Measurements from ENCODE around the gene FAT4.

Gene FAT4

GRCh38 chr4:125313989-125314667 lies 627 bp upstream of the FAT4 start:
- peak; percentile 13 for DNase-seq (ENCODE audit: extremely low spot score)
- ChIA-PET POLR2A (no interaction called here), CTCF (interaction anchor here (0.6 to 1.6 kb wide), 5 partner anchors 28 to 437 kb away, joined by 3 to 5 read pairs (median 3); no protein-coding TSS in a partner anchor)
- no peak for TF ChIP-seq NFRKB (IDR thresholded peaks at IDR 0.05)
- TF ChIP-seq FOXA1 (IDR thresholded peaks at IDR 0.05), result no peak
- no peak for TF ChIP-seq L3MBTL2 (conservative IDR thresholded peaks at IDR 0.05)
- no peak for TF ChIP-seq SUZ12 (IDR thresholded peaks at IDR 0.05)
- TF ChIP-seq, protein P1, sequence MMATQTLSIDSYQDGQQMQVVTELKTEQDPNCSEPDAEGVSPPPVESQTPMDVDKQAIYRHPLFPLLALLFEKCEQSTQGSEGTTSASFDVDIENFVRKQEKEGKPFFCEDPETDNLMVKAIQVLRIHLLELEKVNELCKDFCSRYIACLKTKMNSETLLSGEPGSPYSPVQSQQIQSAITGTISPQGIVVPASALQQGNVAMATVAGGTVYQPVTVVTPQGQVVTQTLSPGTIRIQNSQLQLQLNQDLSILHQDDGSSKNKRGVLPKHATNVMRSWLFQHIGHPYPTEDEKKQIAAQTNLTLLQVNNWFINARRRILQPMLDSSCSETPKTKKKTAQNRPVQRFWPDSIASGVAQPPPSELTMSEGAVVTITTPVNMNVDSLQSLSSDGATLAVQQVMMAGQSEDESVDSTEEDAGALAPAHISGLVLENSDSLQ (IDR thresholded peaks at IDR 0.05), result no peak
- TF ChIP-seq FOXK2 (IDR thresholded peaks at IDR 0.05), result no peak
- no peak for TF ChIP-seq HDGF (IDR thresholded peaks at IDR 0.05; ENCODE audit: borderline replicate concordance)
- TF ChIP-seq SP1 (IDR thresholded peaks at IDR 0.05), result no peak
- no peak for TF ChIP-seq CTBP1 (IDR thresholded peaks at IDR 0.05; ENCODE audit: borderline replicate concordance)
- TF ChIP-seq FOXM1 (IDR thresholded peaks at IDR 0.05; ENCODE audit: borderline replicate concordance), result no peak
- no peak for TF ChIP-seq ZNF384 (IDR thresholded peaks at IDR 0.05)
- TF ChIP-seq LEF1 (IDR thresholded peaks at IDR 0.05; ENCODE audit: borderline replicate concordance), result no peak
- no peak for TF ChIP-seq ARNT (IDR thresholded peaks at IDR 0.05)
- TF ChIP-seq TARDBP (IDR thresholded peaks at IDR 0.05), result no peak

- TF ChIP-seq CTBP1 (IDR thresholded peaks at IDR 0.05; ENCODE audit: borderline replicate concordance), result no peak
- no peak for TF ChIP-seq SP1 (IDR thresholded peaks at IDR 0.05)
- no peak for TF ChIP-seq L3MBTL2 (conservative IDR thresholded peaks at IDR 0.05)
- TF ChIP-seq ARNT (IDR thresholded peaks at IDR 0.05), result no peak
- TF ChIP-seq, protein P1 (IDR thresholded peaks at IDR 0.05), result no peak
- no peak for TF ChIP-seq FOXM1 (IDR thresholded peaks at IDR 0.05; ENCODE audit: borderline replicate concordance)
- no peak for TF ChIP-seq TARDBP (IDR thresholded peaks at IDR 0.05)
- TF ChIP-seq NFRKB (IDR thresholded peaks at IDR 0.05), result no peak
- TF ChIP-seq HDGF (IDR thresholded peaks at IDR 0.05; ENCODE audit: borderline replicate concordance), result no peak
- TF ChIP-seq FOXA1 (IDR thresholded peaks at IDR 0.05), result no peak
- no peak for TF ChIP-seq BHLHE40 (IDR thresholded peaks at IDR 0.05; ENCODE audit: borderline replicate concordance)
- TF ChIP-seq SUZ12 (IDR thresholded peaks at IDR 0.05), result no peak
- no peak for TF ChIP-seq ELF4 (IDR thresholded peaks at IDR 0.05)
- POLR2A ChIA-PET, result no interaction called here
- DNase-seq (ENCODE audit: extremely low spot score), result peak; percentile 63
- CTCF ChIA-PET, result interaction anchor here (0.6 kb wide), 1 partner anchor 723 kb away, joined by 3 read pairs; no protein-coding TSS in a partner anchor
Measured at GRCh38 chr4:125315576-125316400, 1.0 kb downstream of the FAT4 start.

GRCh38 chr4:125316401-125316790 lies 1.6 kb downstream of the FAT4 start:
- no peak for DNase-seq (ENCODE audit: extremely low spot score)
- CTCF ChIA-PET, result no interaction called here
- POLR2A ChIA-PET, result no interaction called here
- TF ChIP-seq TARDBP (IDR thresholded peaks at IDR 0.05), result no peak
- TF ChIP-seq NFRKB (IDR thresholded peaks at IDR 0.05), result no peak
- TF ChIP-seq HDGF (IDR thresholded peaks at IDR 0.05; ENCODE audit: borderline replicate concordance), result no peak
- no peak for TF ChIP-seq FOXM1 (IDR thresholded peaks at IDR 0.05; ENCODE audit: borderline replicate concordance)
- TF ChIP-seq SP1 (IDR thresholded peaks at IDR 0.05), result no peak
- TF ChIP-seq BHLHE40 (IDR thresholded peaks at IDR 0.05; ENCODE audit: borderline replicate concordance), result no peak
- no peak for TF ChIP-seq ZNF384 (IDR thresholded peaks at IDR 0.05)
- TF ChIP-seq FOXK2 (IDR thresholded peaks at IDR 0.05), result no peak
- no peak for TF ChIP-seq CTBP1 (IDR thresholded peaks at IDR 0.05; ENCODE audit: borderline replicate concordance)
- no peak for TF ChIP-seq ELF4 (IDR thresholded peaks at IDR 0.05)

GRCh38 chr4:125316791-125317524 lies 2.2 kb downstream of the FAT4 start:
- no peak for DNase-seq (ENCODE audit: extremely low spot score)
- ChIA-PET CTCF (interaction anchor here (0.6 kb wide), 2 partner anchors 384 to 805 kb away, joined by 3 read pairs; no protein-coding TSS in a partner anchor), POLR2A (no interaction called here)
- TF ChIP-seq HDGF (IDR thresholded peaks at IDR 0.05; ENCODE audit: borderline replicate concordance), result no peak
- TF ChIP-seq FOXA1 (IDR thresholded peaks at IDR 0.05), result no peak
- no peak for TF ChIP-seq L3MBTL2 (conservative IDR thresholded peaks at IDR 0.05)
- TF ChIP-seq, protein P1 (IDR thresholded peaks at IDR 0.05), result no peak
- TF ChIP-seq FOXK2 (IDR thresholded peaks at IDR 0.05), result no peak
- no peak for TF ChIP-seq TARDBP (IDR thresholded peaks at IDR 0.05)
- no peak for TF ChIP-seq ELF4 (IDR thresholded peaks at IDR 0.05)
- TF ChIP-seq CTBP1 (IDR thresholded peaks at IDR 0.05; ENCODE audit: borderline replicate concordance), result no peak

DNA sequence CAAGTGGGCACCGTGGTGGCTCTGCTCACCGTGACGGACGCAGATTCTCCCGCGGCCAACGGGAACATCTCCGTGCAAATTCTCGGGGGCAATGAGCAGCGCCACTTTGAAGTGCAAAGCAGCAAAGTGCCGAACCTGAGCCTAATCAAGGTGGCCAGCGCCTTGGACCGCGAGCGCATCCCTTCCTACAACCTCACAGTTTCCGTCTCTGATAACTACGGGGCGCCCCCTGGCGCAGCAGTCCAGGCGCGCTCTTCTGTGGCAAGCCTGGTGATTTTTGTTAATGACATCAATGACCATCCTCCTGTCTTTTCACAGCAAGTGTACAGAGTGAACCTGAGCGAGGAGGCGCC lies 2.7 kb downstream of the FAT4 start:
- ChIA-PET CTCF (interaction anchor here (0.6 kb wide), 2 partner anchors 383 to 806 kb away, joined by 3 read pairs; no protein-coding TSS in a partner anchor), POLR2A (no interaction called here)
- TF ChIP-seq SP1 (IDR thresholded peaks at IDR 0.05) (no peak), FOXK2 (IDR thresholded peaks at IDR 0.05) (no peak)
- no peak for DNase-seq (ENCODE audit: extremely low spot score)

Measured in HEK293T (cell line).